GM19397 (cell line): ENCODE data around the gene TXNDC2.
"Not testable (repeated sequence)": the region's sequence is repeated elsewhere in the genome, so short reads cannot be mapped to it uniquely, and the experiment has no call there.

Source experiments
- ATAC-seq: cut with Tn5 transposase; IDR thresholded peaks from one replicate; pipeline ENCODE4 v1.9.1; 2021; ENCODE audit warnings: mild to moderate bottlenecking, moderate library complexity; ENCODE audit not compliant: unreplicated experiment

TXNDC2 gene

GRCh38 chr18:9884090-9884489, 1.7 kb upstream of the TXNDC2 start:
- ATAC-seq: no peak

DNA sequence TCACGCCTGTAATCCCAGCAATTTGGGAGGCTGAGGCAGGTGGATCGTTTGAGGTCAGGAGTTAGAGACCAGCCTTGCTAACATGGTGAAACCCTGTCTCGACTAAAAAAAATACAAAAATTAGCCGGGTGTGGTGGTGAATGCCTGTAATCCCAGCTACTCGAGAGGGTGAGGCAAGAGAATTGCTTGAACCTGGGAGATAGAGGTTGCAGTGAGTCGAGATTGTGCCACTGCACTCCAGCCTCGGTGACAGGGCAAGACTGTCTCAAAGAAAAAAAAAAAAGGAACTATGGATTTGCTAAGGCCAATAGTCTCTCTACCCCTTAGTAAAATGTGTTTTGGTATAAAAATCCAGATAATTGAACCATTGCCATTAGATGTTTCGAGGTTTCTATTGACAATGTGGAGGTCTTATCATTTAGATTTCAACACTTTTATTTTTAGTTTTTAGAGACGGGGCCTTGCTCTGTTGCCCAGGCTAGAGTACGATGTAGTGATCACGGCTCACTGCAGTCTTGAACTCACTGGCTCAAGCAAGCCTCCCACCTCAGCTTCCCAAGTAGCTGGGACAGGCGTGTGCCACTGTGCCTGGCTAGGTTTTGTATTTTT, 1.1 kb upstream of the TXNDC2 start:
- ATAC-seq: no peak

DNA sequence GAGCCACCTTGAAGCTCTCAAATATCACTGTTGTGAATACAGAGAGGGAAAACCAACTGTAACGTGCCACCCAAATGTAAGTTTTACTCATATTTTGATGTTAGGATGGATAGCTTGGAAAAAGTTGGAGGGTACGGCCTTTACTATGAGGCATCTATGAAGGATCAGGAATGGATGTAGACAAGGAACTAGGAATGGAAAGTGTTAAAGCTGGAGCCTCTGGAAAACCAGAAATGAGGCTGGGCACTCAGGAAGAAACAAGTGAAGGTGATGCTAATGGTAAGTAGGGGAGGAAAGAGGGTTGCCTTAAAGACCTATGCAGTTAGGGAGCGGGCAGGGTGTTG, 204 bp downstream of the TXNDC2 start:
- ATAC-seq: no peak

- no peak for ATAC-seq
These were observed 2.2 kb downstream of the TXNDC2 start for GRCh38 chr18:9887992-9888391.

DNA sequence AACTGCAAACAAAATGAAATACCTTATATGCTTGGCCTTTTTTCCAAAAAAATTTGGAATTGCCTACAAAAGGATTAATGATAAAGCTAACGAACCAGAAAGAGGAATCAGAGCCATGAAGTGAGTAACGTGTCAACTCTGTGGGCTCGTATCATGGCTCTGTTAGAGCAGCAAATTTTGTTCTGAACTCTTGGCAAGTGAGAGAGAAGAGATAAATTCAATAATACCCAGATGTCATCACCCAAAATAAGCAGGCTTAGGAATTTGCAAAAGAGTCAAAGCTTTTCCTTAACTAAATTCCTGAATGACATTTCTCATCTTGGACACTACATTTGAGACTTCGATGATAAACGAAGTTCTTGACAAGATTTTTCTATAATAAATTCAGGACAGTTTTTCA, 4.4 kb downstream of the TXNDC2 start:
- ATAC-seq: no peak

- no peak for ATAC-seq
These were observed 5.2 kb downstream of the TXNDC2 start for GRCh38 chr18:9890957-9891356.

- not testable (repeated sequence) for ATAC-seq
These were observed 5.7 kb downstream of the TXNDC2 start for GRCh38 chr18:9891515-9891914.

GRCh38 chr18:9894454-9895068, 8.8 kb downstream of the TXNDC2 start:
- ATAC-seq: no peak

GRCh38 chr18:9897129-9897528, 11.4 kb downstream of the TXNDC2 start:
- ATAC-seq: no peak

GRCh38 chr18:9897787-9898291, 12.1 kb downstream of the TXNDC2 start:
- not testable (repeated sequence) for ATAC-seq

GRCh38 chr18:9898792-9899549, 13.2 kb downstream of the TXNDC2 start:
- ATAC-seq: no peak

DNA sequence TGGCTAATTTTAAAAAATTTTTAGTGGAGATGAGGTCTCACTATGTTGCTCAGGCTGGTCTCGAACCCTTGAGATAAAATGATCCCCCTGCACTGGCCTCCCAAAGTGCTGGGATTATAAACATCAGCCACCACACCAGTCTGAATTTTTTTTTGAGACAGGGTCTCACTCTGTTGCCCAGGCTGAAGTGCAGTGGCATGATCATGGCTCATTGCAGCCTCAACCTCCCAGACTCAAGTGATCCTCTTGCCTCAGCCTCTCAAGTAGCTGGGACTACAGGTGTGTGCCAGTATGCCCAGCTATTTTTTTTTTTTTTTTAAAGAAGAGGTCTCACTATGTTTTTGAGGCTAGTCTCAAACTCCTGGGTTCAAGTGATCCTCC, 13.8 kb downstream of the TXNDC2 start:
- not testable (repeated sequence) for ATAC-seq

DNA sequence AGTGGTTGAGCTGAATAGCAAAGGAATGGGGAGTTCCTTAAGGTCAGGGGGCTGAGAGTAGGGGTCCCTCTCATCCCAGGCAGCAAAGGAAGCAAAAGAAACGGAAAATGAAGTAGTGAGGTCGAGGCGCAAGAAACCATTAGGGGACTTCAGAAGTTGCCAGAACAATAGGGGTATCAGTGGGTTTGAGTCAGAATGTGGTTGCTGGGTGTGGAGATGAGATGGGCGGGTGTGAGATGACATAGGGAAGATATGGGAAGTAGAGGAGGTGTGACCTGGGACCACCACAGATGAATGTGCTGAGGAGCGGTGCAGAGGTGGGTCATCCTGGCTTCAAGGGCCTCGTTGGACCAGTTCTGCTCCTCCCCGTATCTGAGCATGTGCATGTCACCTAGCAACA, 14.9 kb downstream of the TXNDC2 start:
- ATAC-seq: no peak

- no peak for ATAC-seq
These were observed 15.6 kb downstream of the TXNDC2 start for GRCh38 chr18:9901377-9901776.

DNA sequence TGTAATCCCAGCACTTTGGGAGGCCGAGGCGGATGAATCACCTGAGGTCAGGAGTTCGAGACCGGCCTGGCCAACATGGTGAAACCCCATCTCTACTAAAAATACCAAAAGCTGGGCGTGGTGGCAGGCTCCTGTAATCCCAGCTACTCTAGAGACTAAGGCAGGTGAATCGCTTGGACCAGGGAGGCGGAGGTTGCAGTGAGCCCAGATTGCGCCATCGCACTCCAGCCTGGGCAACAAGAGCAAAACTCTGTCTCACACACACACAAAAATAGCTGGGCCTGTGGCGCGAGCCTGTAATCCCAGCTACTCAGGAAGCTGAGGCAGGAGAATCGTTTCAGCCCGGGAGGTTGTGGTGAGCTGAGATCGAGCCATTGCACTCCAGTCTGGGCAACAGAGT, 16.5 kb downstream of the TXNDC2 start:
- ATAC-seq: not testable (repeated sequence)

- ATAC-seq: no peak
These were observed 17.1 kb downstream of the TXNDC2 start for GRCh38 chr18:9902832-9903231.

DNA sequence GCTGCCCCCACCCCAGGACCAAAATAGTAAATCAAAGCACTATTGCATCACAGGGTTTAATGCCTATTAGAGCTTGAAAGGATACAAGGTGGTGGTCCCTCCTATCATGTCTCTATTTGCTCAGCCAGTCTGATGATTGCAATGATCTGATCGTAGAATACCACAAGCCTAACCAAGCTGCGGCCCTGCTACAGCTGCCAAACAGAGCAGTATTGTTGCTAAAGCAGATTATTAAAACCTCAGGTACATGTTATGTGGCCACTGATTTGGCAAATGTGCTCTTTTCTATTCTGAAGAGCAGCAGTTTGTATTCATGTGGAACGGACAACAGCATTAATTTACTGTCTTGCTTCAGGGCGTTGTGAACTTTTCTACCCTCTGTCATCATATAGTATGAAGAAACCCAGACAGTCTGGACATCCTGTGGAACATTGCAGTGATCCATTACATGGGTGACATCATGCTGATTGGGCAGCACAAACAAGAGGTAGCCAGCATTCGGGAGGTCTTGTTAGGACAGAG, 19.7 kb downstream of the TXNDC2 start:
- ATAC-seq: no peak

- ATAC-seq: no peak
These were observed 20.7 kb downstream of the TXNDC2 start for GRCh38 chr18:9906481-9906880.

GRCh38 chr18:9907867-9908266, 22.1 kb downstream of the TXNDC2 start:
- ATAC-seq: no peak

DNA sequence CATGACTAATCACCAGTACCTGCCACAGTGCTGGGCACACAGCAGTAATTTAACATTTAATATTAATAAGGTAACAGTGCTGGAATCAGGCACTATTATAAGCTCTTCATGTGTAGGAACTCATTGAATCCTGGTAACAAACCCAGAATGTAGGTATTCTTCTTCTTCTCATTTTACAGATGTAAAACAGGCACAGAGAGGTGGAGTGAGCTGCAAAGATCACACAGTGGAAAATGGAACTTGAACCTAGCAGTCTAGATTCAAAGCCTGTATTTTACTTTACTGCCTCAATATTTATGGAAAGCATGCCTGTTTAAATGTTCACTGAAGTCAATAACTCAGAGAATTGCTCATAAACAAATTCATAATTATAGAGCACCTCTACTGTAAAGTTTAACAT, 24.3 kb downstream of the TXNDC2 start:
- ATAC-seq: no peak

- ATAC-seq: no peak
These were observed 24.9 kb downstream of the TXNDC2 start for GRCh38 chr18:9910661-9911060.

DNA sequence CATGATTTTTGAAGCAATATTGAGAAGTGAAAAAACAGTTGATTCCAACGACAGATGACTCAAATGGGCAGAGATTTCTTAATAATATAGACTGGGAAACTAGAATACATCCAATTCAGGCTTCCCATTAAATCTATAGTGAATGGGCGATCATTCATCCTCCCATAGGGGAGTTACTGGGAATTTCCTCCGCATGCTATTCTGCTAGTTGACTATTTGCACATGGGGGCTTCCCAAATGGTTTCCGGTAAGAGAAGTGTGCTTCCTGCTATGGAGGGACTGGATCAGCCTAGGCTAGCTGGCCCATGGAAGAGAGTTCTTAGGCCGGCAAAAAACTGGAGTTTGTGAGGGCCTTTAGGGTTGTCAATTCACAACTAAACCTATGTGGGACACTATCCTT, 25.5 kb downstream of the TXNDC2 start:
- ATAC-seq: no peak
